Left lung (tissue), 10 donors: ENCODE results near the gene EFHB. TPM values are rescaled to one million over a fixed set of nuclear protein-coding genes. Genes with fewer than 3 reads are reported as not detected.

Experiments used
- ATAC-seq: fragments of 200-7000 bp; cut with Tn5 transposase; one replicate; pipeline ENCODE4 v1.9.1; 2020; ENCODE audit warnings: moderate library complexity
- DNase-seq, 4 donors: peaks; one replicate each; pipeline ENCODE4 v3.0.0-alpha.2; 2013 to 2020
- H3K27ac ChIP-seq, 2 donors: fragments of 200-600 bp; sonication (generic) in 1 of 2; one replicate each; pipeline versions ENCODE4 v1.5.0 to v1.8.0; 2020 to 2021
- H3K27me3 ChIP-seq, 2 donors: fragments of 200-600 bp; sonication (generic) in 1 of 2; one replicate each; pipeline versions ENCODE4 v1.5.0 to v1.8.0; 2020 to 2021
- H3K36me3 ChIP-seq, 2 donors: fragments of 200-600 bp; sonication (generic) in 1 of 2; one replicate each; pipeline versions ENCODE4 v1.5.0 to v1.8.0; 2020 to 2021
- H3K4me1 ChIP-seq, 2 donors: fragments of 200-600 bp; one replicate each; pipeline ENCODE4 v1.8.0; 2021
- H3K4me3 ChIP-seq, 2 donors: fragments of 200-600 bp; sonication (generic) in 1 of 2; one replicate each; pipeline versions ENCODE4 v1.5.0 to v1.8.0; 2020 to 2021; ENCODE audit warnings: mild to moderate bottlenecking in 1 of 2
- H3K9me3 ChIP-seq, 2 donors: fragments of 200-600 bp; sonication (generic) in 1 of 2; one replicate each; pipeline versions ENCODE4 v1.5.0 to v1.8.0; 2020 to 2021
- intact Hi-C, 2 donors: fragments of 100-400 bp; cut with DNase I; formaldehyde crosslinking; loops; one replicate each; pipeline versions ENCODE4 v1.11.2 to v1.14.2; 2022
- polyA plus RNA-seq, 6 donors: library from polyadenylated mRNA; unstranded; fragments of 120-200 nt; gene quantifications; one replicate each; pipeline ENCODE4 v1.2.1, GENCODE V29; 2013; ENCODE audit not compliant: insufficient read length in 6 of 6
- total RNA-seq, 2 donors: library from RNA; stranded (reverse); fragmentation: NEBNext Ultra II Directional; extraction: Animal tissue kit (Norgen Biotek cat#: 25700); gene quantifications; one replicate each; pipeline ENCODE4 v1.2.1, GENCODE V29; 2021
- TF ChIP-seq, protein P1 (sequence below), 2 donors: fragments of 200-600 bp; sonication (generic) in 1 of 2; IDR thresholded peaks; one replicate each; pipeline versions ENCODE4 v1.5.0 to v1.8.0; 2021; ENCODE audit warnings: antibody characterized with exemption in 2 of 2
- donor health status: DM: no; HTN: yes; CAD: no.
- donor health status: DM: no; HTN: no; CAD: no.

EFHB gene
- total and polyA plus RNA-seq, 8 donors, result 0.80 to 6.8 (median 2.8) TPM; not detected in 1

DNA sequence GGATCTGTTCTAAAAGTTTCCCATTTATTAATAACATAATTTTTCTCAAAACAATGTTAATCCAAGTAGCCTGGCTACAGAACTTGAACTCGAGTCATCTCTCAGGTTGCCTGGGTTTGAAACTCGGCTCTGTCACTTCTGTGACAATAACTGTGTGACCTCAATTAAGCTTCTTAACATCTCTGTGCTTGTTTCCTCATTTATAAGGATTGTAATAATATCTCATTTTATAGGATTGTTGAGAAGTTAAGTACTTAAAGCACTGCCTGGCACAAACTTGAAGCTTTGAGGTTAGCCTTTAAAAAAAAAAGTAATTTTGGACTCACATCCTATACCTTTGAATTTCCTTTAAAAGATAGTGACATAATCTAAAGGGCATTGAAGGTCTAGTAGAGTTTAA lies 16.3 kb upstream of the EFHB start:
- ATAC-seq (no peak), DNase-seq (no peak)
- Histone ChIP-seq H3K36me3 (peaks cover 0 to 43% of the 10 kb centered on the region in 2 donors), H3K4me1 (peaks cover 16 to 55% of the 10 kb centered on the region in 2 donors), H3K27ac (no peak overlapping the region), H3K27me3 (no peaks in the 10 kb centered on the region), H3K9me3 (no peaks in the 10 kb centered on the region), H3K4me3 (no peak overlapping the region)
- TF ChIP-seq, protein P1, sequence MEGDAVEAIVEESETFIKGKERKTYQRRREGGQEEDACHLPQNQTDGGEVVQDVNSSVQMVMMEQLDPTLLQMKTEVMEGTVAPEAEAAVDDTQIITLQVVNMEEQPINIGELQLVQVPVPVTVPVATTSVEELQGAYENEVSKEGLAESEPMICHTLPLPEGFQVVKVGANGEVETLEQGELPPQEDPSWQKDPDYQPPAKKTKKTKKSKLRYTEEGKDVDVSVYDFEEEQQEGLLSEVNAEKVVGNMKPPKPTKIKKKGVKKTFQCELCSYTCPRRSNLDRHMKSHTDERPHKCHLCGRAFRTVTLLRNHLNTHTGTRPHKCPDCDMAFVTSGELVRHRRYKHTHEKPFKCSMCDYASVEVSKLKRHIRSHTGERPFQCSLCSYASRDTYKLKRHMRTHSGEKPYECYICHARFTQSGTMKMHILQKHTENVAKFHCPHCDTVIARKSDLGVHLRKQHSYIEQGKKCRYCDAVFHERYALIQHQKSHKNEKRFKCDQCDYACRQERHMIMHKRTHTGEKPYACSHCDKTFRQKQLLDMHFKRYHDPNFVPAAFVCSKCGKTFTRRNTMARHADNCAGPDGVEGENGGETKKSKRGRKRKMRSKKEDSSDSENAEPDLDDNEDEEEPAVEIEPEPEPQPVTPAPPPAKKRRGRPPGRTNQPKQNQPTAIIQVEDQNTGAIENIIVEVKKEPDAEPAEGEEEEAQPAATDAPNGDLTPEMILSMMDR (IDR thresholded peaks at IDR 0.05), result no peak
- intact Hi-C loops, result no loop called here

DNA sequence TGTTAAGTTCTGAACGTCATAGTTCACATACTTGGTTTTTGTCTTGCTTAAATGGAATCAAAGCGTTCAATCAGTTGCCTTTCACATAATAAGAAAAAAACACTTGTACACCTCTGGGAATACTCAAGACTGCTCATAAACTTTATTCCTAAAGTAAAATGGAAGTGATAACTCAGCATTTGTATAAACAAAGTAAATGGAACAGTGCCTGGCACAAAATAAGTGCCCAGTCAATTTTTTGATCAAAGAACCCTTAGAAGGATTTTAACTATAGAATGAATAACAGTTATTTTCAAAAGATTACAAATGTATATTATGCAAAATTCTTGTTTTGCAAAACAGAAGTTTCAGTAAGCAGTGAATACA lies 14.2 kb upstream of the EFHB start:
- no peak for ATAC-seq
- peak overlapping the region; percentile 98 to 100 for H3K27ac ChIP-seq
- peaks cover 0 to 23% of the 10 kb centered on the region in 2 donors for H3K36me3 ChIP-seq
- intact Hi-C loops, result no loop called here
- H3K4me1 ChIP-seq, result peaks cover 16 to 49% of the 10 kb centered on the region in 2 donors
- TF ChIP-seq, protein P1 (IDR thresholded peaks at IDR 0.05), result no peak
- no peaks in the 10 kb centered on the region for H3K9me3 ChIP-seq
- DNase-seq, result no peak
- H3K27me3 ChIP-seq, result no peaks in the 10 kb centered on the region
- peak overlapping the region; percentile 97 to 98 for H3K4me3 ChIP-seq

DNA sequence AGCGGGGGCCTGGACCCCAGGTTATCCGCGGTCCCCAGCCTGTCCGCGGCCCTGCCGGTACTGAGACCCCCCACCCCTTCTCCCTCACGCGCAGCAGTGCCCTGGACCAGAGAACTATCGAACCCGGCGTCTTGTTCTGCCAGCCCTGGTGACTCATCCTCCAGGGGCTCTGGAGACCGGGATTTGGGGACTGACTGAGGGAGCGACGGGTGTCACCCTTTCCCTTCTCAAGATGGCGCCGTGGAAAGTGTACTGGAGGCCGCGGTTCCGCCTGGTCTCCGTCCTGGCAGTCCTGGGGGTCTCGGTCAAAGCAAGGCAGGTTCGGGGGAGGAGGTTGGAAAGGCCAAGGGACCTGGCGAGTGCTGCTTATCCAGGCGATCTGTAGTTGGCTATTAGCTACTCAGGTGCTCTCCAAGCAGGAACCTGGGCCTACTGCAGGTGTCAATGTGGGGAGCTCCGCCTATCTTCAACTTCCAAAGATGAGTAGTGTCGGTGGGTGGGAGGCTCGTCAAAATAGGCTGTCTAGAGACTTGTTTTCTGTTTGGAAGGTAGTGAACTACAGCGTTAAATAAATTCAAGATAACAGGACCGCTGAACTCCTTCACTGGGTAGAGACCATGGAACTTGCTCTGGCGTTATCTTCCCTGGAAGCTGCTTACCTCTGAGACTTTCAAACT lies 13.7 kb upstream of the EFHB start:
- H3K4me3 ChIP-seq, result peak overlapping the region; percentile 97 to 98
- peaks cover 16 to 46% of the 10 kb centered on the region in 2 donors for H3K4me1 ChIP-seq
- DNase-seq (peak in 3 of 4 donors; percentile 56 to 61 (median 57)), ATAC-seq (peak; percentile 54)
- H3K9me3 ChIP-seq, result no peaks in the 10 kb centered on the region
- TF ChIP-seq, protein P1 (IDR thresholded peaks at IDR 0.05), result no peak
- intact Hi-C loops, result no loop called here
- no peaks in the 10 kb centered on the region for H3K27me3 ChIP-seq
- H3K27ac ChIP-seq, result peak overlapping the region; percentile 98 to 100
- H3K36me3 ChIP-seq, result peaks cover 0 to 20% of the 10 kb centered on the region in 2 donors

DNA sequence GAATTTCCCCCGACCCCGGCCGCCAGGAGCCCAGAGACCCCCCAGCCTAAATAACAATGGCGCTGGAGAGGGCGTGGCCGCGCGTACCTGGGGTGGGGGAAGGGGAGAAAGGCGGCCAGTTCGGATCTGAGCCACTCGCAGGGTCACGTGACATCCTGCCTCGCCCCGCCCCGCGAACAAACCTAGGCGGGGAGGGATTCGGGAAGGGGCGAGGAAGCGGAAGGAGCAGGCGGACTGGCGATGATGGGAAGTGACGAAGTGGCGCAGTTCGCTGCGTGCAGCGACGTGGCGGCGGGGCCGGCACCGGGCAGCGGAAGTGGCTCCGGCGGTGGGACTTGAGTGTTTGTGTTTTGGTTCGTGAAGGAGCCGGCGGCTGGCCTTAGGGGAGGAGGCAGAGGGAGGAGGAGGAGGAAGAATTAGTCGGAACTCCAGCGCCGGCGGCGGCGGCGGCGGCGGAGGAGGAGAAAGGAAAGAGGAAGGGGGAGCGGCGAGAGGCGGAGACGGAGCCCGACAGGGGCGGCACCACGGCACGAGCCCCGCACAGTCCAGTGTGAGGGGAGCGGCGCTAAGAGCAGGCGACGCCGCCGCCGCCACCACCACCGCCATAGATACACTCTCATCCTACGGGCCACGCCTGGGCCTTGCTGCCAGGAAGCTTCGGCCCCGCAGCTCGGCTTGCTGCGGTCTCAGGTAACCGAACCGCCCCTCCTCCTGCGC lies 13.0 kb upstream of the EFHB start, which contains the start of gene RAB5A:
Gene RAB5A, plus strand, starts transcription at position 266 of the 717 bp plus-strand sequence. CDS start 3,802 bp downstream, outside the sequence.
- TF ChIP-seq, protein P1 (IDR thresholded peaks at IDR 0.05), result peak in 1 of 2 donors; percentile 10
- ATAC-seq (peak; percentile 94), DNase-seq (peak; percentile 96 to 99 (median 98))
- H3K27me3 ChIP-seq, result no peaks in the 10 kb centered on the region
- H3K9me3 ChIP-seq, result no peaks in the 10 kb centered on the region
- peaks cover 16 to 40% of the 10 kb centered on the region in 2 donors for H3K4me1 ChIP-seq
- peaks cover 0 to 13% of the 10 kb centered on the region in 2 donors for H3K36me3 ChIP-seq
- peak within 1 kb of the TSS; percentile 98 to 100 for H3K27ac ChIP-seq
- peak within 1 kb of the TSS; percentile 97 to 98 for H3K4me3 ChIP-seq
- intact Hi-C loops, result no loop called here
